Activated naive CD4-positive, alpha-beta T cell treated with anti-CD3 and anti-CD28 coated beads, Interleukin-2, amount 10 ng/mL, durations not matched to agents 5 hours and 36 hours (primary cell): ENCODE measurements around the gene KRTAP6-3. TPM values are rescaled to one million over a fixed set of nuclear protein-coding genes. Genes with fewer than 3 reads are reported as not detected.

ENCODE experiments used
- total RNA-seq, 2 experiments: library from RNA; stranded (reverse); gene quantifications; one replicate each; pipeline ENCODE4 v1.2.3, GENCODE V29; 2021

The KRTAP6-3 gene, protein sequence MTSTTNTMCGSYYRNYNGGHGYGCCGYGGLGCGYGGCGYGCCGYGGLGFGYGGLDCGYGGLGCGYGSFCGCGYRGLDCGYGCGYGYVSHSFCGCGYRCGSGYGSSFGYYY
- total RNA-seq: not detected

DNA sequence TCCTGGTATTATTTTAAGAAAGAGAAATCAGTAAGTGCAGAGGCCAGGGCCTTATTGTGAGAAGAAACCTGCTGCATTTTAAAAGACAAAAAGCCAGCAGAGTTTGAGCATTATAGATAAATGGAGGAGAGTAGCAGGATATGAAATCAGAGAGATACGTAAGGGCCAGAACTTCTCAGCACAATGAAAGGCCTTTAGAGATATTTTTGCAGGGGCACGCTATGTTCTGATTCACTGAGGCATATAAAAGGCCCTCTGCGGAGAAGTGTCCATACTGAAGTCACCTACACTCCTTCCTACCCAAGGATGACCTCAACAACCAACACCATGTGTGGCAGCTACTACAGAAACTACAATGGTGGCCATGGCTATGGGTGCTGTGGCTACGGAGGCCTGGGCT, at the start of gene KRTAP6-3:
TSS of gene KRTAP6-3 (plus strand) at position 301 of the 400 bp plus-strand sequence. CDS start at position 307, 6 bp downstream.

DNA sequence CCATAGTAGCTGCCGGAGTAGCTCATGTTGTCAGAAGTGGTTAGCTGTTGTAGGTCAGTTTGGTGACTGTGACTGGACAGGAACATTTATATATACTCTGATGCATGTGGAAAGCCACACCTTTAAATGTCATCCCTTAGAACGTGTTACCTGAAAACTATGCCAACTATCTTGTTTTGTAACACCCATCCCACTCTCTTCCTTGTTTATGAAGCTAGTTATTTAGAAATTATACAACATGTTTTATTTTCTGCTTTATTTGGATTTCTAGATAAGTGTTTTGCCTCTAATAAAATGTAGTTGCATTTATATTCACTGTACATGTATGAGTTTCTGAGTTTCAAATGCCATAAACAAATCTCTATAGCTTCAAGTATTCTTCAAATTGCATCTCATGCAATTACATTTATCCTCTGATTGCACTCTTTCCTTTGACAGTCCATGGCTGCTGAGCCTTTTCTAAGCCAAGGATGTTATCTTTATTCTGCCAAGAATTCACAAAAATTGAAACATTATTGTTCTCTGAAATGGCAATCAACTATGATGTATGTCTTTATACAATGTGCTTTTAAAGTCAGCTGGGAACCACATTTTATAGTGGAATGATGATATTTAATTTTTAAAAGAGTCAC, 30.9 kb upstream of the KRTAP6-3 start, which contains the start of gene KRTAP19-7:
TSS of gene KRTAP19-7 (minus strand) at position 51 of the 632 bp plus-strand sequence. CDS start at position 26, 25 bp downstream.

DNA sequence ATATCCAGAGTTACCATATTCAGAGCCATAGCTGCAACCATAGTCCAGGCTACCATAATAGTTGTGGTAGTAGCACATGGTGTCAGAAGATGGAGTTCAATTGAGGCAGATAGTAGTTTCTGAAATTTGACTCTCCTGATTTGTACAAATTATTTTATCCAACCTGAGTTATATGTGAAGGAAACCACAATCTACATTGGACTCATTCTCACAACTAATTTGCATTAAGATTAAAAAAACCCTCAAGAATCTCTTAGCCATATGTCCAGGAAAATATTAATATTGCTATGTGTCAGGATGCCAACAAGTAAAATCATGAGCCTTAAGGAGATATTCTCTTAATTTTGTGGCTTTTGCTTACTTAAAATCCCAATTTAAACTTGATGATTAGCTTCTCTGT, 1.9 kb upstream of the KRTAP6-3 start, which contains the start of gene KRTAP22-2:
TSS of gene KRTAP22-2 (minus strand) at position 101 of the 400 bp plus-strand sequence.

DNA sequence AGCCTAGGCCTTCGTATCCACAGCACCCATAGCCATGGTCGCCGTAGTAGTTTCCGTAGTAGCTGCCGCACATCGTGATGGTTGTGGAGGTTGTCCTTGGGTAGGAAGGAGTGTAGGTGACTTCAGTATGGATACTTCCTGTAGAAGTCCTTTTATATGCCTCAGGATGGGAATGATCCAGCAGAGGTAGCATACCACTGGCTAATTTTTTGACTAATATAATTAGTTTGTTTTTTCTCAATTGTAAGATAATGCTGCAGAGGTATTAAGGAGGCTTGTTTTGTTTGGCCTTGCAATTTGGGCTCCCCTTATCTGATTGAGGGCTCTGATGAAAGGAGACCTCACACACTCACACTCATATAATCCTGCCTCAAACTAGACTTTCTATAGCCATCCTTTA, 6.6 kb downstream of the KRTAP6-3 start, which contains the start of gene KRTAP6-2:
TSS of gene KRTAP6-2 (minus strand) at position 101 of the 400 bp plus-strand sequence. CDS start at position 73, 28 bp downstream.

DNA sequence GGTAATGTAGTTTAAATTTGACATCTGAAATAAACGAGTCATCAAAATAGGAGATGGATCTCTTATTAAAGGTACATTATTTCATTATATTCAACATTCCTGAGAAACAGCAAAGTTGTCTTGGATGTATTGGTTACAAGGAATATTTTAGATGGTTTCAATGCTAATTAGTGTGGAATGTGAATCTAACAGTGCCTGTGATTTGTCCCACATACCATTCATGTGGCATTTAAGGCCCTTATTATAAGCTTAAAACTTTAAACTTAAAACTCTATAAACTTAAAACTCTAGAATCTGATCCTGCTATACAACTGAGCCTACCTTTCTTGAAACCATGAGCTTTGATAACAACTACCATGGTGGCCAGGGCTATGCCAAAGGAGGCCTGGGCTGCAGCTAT, 8.5 kb downstream of the KRTAP6-3 start, which contains the start of gene KRTAP22-1:
TSS of gene KRTAP22-1 (plus strand) at position 301 of the 400 bp plus-strand sequence.

DNA sequence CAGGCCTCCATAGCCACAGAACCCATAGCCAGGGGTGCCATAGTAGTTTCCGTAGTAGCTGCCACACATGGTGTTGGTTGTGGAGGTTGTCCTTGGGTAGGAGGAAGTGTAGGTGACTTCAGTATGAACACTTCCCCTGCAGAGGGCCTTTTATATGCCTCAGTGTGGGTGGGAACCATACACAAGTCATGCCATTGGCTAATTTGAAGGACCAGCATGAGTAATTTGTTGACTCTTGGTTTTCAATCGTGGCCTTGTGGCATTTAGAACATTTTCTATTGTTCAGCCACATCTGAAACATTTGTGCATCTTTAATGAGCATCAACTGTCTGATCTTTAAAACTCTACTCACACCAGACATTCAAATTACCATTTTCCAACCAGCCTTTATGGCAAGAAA, 21.6 kb downstream of the KRTAP6-3 start, which contains the start of gene KRTAP6-1:
TSS of gene KRTAP6-1 (minus strand) at position 95 of the 400 bp plus-strand sequence. CDS start at position 69, 26 bp downstream.

DNA sequence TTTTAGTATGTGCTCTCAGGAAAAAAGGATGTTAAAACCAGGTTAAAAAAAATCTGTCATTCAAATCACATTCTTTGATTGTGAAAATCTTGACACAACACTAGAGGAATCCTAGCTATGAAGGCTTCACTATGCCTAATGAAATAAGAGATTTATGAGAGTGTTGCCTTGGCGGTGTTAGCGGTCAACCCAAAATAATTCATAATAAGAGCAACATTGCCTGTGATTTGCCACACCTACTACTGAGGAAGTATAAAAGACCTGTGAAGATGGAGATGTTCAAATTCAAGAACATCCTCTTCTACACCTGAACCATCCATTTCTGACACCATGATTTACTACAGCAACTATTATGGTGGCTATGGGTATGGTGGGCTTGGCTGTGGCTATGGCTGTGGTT, 23.9 kb downstream of the KRTAP6-3 start, which contains the start of gene KRTAP20-1:
TSS of gene KRTAP20-1 (plus strand) at position 301 of the 400 bp plus-strand sequence. CDS start at position 331, 30 bp downstream.

DNA sequence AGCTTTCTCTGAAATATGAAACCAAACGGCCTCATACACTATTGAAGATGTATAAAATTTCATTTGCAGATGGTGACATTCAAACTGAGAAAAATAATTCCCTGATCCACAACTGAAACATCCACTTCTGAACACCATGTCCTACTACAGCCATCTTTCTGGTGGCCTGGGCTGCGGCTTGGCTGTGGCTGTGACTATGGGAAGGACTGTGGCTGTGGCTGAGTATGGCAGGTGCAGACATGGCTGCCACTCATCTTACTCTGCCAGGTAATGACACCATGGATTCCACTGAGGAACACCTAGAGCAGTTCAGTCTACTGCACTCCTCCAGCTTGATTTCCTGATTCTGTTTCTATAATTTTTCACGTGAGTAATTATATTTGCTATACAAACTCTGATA, 28.3 kb downstream of the KRTAP6-3 start, which contains the start of gene KRTAP20-4:
TSS of gene KRTAP20-4 (plus strand) at position 106 of the 400 bp plus-strand sequence.

DNA sequence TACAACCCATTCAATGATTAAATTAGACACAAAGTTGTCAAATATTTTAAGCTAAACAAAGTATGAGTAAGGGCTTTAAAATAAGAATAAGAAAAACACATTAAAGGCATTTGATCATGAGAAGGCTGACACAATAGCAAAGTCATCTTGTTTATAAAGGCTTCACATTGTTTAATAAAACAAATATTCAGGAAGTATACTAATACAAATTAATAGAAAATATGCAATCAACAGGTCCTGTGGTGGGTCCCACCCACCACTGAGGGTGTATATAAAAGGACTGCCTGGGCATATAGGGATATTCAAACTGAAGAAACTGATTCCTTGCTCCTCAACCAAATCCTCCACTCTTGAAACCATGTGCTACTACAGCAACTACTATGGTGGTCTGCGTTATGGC, 42.7 kb downstream of the KRTAP6-3 start, which contains the start of gene KRTAP20-2:
TSS of gene KRTAP20-2 (plus strand) at position 301 of the 400 bp plus-strand sequence. CDS start at position 359, 58 bp downstream.

DNA sequence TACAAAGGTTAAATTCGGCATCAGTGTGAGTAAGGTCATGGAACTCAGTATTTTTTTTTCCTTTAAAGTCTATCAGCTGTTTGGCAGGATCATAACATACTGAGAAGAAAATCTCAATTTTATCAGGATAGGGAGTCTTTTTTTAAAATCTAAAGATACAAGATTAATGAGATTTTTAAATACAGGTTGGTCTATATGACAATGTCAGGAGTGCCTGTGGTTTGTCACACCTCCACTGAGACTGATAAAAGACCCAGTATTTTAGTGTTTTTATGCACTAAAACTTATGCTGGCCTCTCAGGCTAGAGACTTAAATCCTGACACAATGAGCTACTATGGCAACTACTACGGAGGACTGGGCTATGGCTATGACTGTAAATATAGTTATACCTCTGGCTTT, 50.3 kb downstream of the KRTAP6-3 start, which contains the start of gene KRTAP20-3:
TSS of gene KRTAP20-3 (plus strand) at position 301 of the 400 bp plus-strand sequence.

Other genes starting within 250 kb of the KRTAP6-3 start
- not detected for gene KRTAP23-1, start 243.8 kb upstream of the KRTAP6-3 start, total RNA-seq
- not detected for gene KRTAP13-2, start 220.2 kb upstream of the KRTAP6-3 start, total RNA-seq
- gene KRTAP13-1, start 196.4 kb upstream of the KRTAP6-3 start, total RNA-seq: not detected
- not detected for gene KRTAP13-3, start 166.5 kb upstream of the KRTAP6-3 start, total RNA-seq
- not detected for gene KRTAP13-4, start 162.2 kb upstream of the KRTAP6-3 start, total RNA-seq
- not detected for gene KRTAP15-1, start 152.2 kb upstream of the KRTAP6-3 start, total RNA-seq
- not detected for gene KRTAP19-1, start 112.1 kb upstream of the KRTAP6-3 start, total RNA-seq
- not detected for gene KRTAP19-2, start 105.0 kb upstream of the KRTAP6-3 start, total RNA-seq
- not detected for gene KRTAP19-3, start 100.4 kb upstream of the KRTAP6-3 start, total RNA-seq
- gene KRTAP19-4, start 95.3 kb upstream of the KRTAP6-3 start, total RNA-seq: not detected
- not detected for gene KRTAP19-5, start 90.3 kb upstream of the KRTAP6-3 start, total RNA-seq
- not detected for gene KRTAP19-6, start 50.6 kb upstream of the KRTAP6-3 start, total RNA-seq
- gene KRTAP19-7, start 31.1 kb upstream of the KRTAP6-3 start, total RNA-seq: not detected
- gene KRTAP22-2, start 2.0 kb upstream of the KRTAP6-3 start, total RNA-seq: not detected
- gene KRTAP6-2, start 6.5 kb downstream of the KRTAP6-3 start, total RNA-seq: not detected
- gene KRTAP22-1, start 8.6 kb downstream of the KRTAP6-3 start, total RNA-seq: not detected
- gene KRTAP6-1, start 21.5 kb downstream of the KRTAP6-3 start, total RNA-seq: not detected
- gene KRTAP20-1, start 24.0 kb downstream of the KRTAP6-3 start, total RNA-seq: not detected
- not detected for gene KRTAP20-4, start 28.2 kb downstream of the KRTAP6-3 start, total RNA-seq
- not detected for gene KRTAP20-2, start 42.8 kb downstream of the KRTAP6-3 start, total RNA-seq
- gene KRTAP20-3, start 50.4 kb downstream of the KRTAP6-3 start, total RNA-seq: not detected
- gene KRTAP21-3, start 126.3 kb downstream of the KRTAP6-3 start, total RNA-seq: not detected
- not detected for gene KRTAP21-2, start 154.8 kb downstream of the KRTAP6-3 start, total RNA-seq
- gene KRTAP21-1, start 163.0 kb downstream of the KRTAP6-3 start, total RNA-seq: not detected
- not detected for gene KRTAP8-1, start 220.8 kb downstream of the KRTAP6-3 start, total RNA-seq
- not detected for gene KRTAP7-1, start 237.3 kb downstream of the KRTAP6-3 start, total RNA-seq